ENCODE measurements around the gene IQGAP1. TPM values are rescaled to one million over a fixed set of nuclear protein-coding genes. Genes with fewer than 3 reads are reported as not detected.

The IQGAP1 gene
- polyA plus RNA-seq, 3 donors, result 140 to 276 (median 207) TPM

GRCh38 chr15:90358124-90359033, 29.7 kb upstream of the IQGAP1 start:
- WGBS (ENCODE audit: insufficient coverage), result 93% methylated on average over 2 of the region's 8 CpGs
- peaks cover 2 to 8% of the 10 kb centered on the region in 2 donors for H3K36me3 Mint-ChIP-seq
- Histone ChIP-seq H3K27ac (ENCODE audit: low read depth in 1 of 2, low read length in 2 of 2) (no peak overlapping the region), H2AFZ (ENCODE audit: insufficient read depth, low read depth, low read length, poor library complexity, severe bottlenecking) (no peak overlapping the region), H3K4me1 (ENCODE audit: control insufficient read depth in 1 of 2, insufficient read depth in 2 of 2, low read length in 2 of 2) (peaks cover 15 to 17% of the 10 kb centered on the region in 2 donors), H3K4me3 (replicated peaks in 1 of 3; ENCODE audit: low read depth in 2 of 3, low read length in 3 of 3) (no peak overlapping the region), H3K9me3 (replicated peaks in 1 of 2; ENCODE audit: control insufficient read depth in 1 of 2, insufficient read depth in 1 of 2, low read length in 2 of 2) (no peaks in the 10 kb centered on the region), H3K9ac (ENCODE audit: insufficient read depth, low read length, poor library complexity, severe bottlenecking) (no peak overlapping the region), H3K79me2 (ENCODE audit: insufficient read depth, low read length) (no peaks in the 10 kb centered on the region), H3K27me3 (ENCODE audit: control insufficient read depth in 2 of 2, insufficient read depth in 2 of 2, low read length in 2 of 2) (no peaks in the 10 kb centered on the region), H3K36me3 (replicated peaks in 1 of 2; ENCODE audit: control insufficient read depth in 1 of 2, insufficient read depth in 2 of 2, low read length in 2 of 2) (no peaks in the 10 kb centered on the region), H3K4me2 (replicated peaks; ENCODE audit: extremely low read depth, low read length, poor library complexity, severe bottlenecking) (no peak overlapping the region), H4K20me1 (ENCODE audit: insufficient read depth, low read length) (no peaks in the 10 kb centered on the region)
- TF ChIP-seq CTCF (IDR thresholded peaks at IDR 0.05), result no peak
- peak overlapping the region in 1 of 2 donors; percentile 16 for H3K4me3 Mint-ChIP-seq
- H3K27me3 Mint-ChIP-seq (ENCODE audit: low read depth in 3 of 3), result peaks cover 0 to 2% (median 0%) of the 10 kb centered on the region in 3 donors
- DNase-seq, result peak in 2 of 3 donors; percentile 40 to 63
- intact Hi-C loops (cut with micrococcal nuclease), result no loop called here
- peak overlapping the region in 1 of 7 donors; percentile 40 for H3K27ac Mint-ChIP-seq
- H3K9me3 Mint-ChIP-seq, result no peaks in the 10 kb centered on the region
- H3K4me1 Mint-ChIP-seq, result peaks cover 19% of the 10 kb centered on the region

GRCh38 chr15:90360746-90361145, 27.3 kb upstream of the IQGAP1 start:
- no peak for DNase-seq
- Histone ChIP-seq H4K20me1 (ENCODE audit: insufficient read depth, low read length) (no peaks in the 10 kb centered on the region), H3K79me2 (ENCODE audit: insufficient read depth, low read length) (no peaks in the 10 kb centered on the region), H3K4me3 (replicated peaks in 1 of 3; ENCODE audit: low read depth in 2 of 3, low read length in 3 of 3) (no peak overlapping the region), H3K36me3 (replicated peaks in 1 of 2; ENCODE audit: control insufficient read depth in 1 of 2, insufficient read depth in 2 of 2, low read length in 2 of 2) (no peaks in the 10 kb centered on the region), H3K4me2 (replicated peaks; ENCODE audit: extremely low read depth, low read length, poor library complexity, severe bottlenecking) (no peak overlapping the region), H3K9me3 (replicated peaks in 1 of 2; ENCODE audit: control insufficient read depth in 1 of 2, insufficient read depth in 1 of 2, low read length in 2 of 2) (no peaks in the 10 kb centered on the region), H3K27me3 (ENCODE audit: control insufficient read depth in 2 of 2, insufficient read depth in 2 of 2, low read length in 2 of 2) (no peaks in the 10 kb centered on the region), H3K9ac (ENCODE audit: insufficient read depth, low read length, poor library complexity, severe bottlenecking) (no peak overlapping the region), H2AFZ (ENCODE audit: insufficient read depth, low read depth, low read length, poor library complexity, severe bottlenecking) (no peak overlapping the region), H3K4me1 (ENCODE audit: control insufficient read depth in 1 of 2, insufficient read depth in 2 of 2, low read length in 2 of 2) (peaks cover 15 to 17% of the 10 kb centered on the region in 2 donors), H3K27ac (ENCODE audit: low read depth in 1 of 2, low read length in 2 of 2) (no peak overlapping the region)
- no peaks in the 10 kb centered on the region for H3K9me3 Mint-ChIP-seq
- no peak overlapping the region for H3K4me3 Mint-ChIP-seq
- H3K36me3 Mint-ChIP-seq, result peaks cover 2 to 8% of the 10 kb centered on the region in 2 donors
- H3K27ac Mint-ChIP-seq, result peak overlapping the region in 1 of 7 donors; percentile 37
- intact Hi-C loops (cut with micrococcal nuclease), result loop anchor here in 1 of 2 donors (10.0 kb wide), 1 partner anchor 54 kb away; no protein-coding TSS in a partner anchor
- 99% methylated on average over 6 of the region's 14 CpGs for WGBS (ENCODE audit: insufficient coverage)
- H3K4me1 Mint-ChIP-seq, result peaks cover 21% of the 10 kb centered on the region
- no peak for TF ChIP-seq CTCF (IDR thresholded peaks at IDR 0.05)
- H3K27me3 Mint-ChIP-seq (ENCODE audit: low read depth in 3 of 3), result peaks cover 0 to 2% (median 2%) of the 10 kb centered on the region in 3 donors
